H1 (cell line): ENCODE data around the gene LRRC49. TPM values are rescaled to one million over a fixed set of nuclear protein-coding genes. Genes with fewer than 3 reads are reported as not detected.

Source experiments
- CTCF ChIA-PET: fragments of 300-600 bp; sonication (Branson Sonifier 250); formaldehyde crosslinking; loops from one replicate; lab custom pipeline; 2021; ENCODE audit not compliant: partially characterized antibody; lab: Charles Lee
- POLR2A ChIA-PET: fragments of 300-600 bp; sonication (Branson Sonifier 250); formaldehyde crosslinking; loops from one replicate; lab custom pipeline; 2021; ENCODE audit warnings: inconsistent platforms; ENCODE audit not compliant: partially characterized antibody; lab: Charles Lee
- DNase-seq, 2 experiments: peaks; one replicate each; pipeline versions ENCODE4 v3.0.0 to v3.0.0-alpha.2; 2010 to 2022; ENCODE audit warnings: low spot score in 2 of 2, low read depth in 1 of 2, mixed read lengths in 1 of 2
- FAIRE-seq: peaks from 2 replicates; lab custom pipeline; 2011; peaks lifted over from hg19 to GRCh38; lab: Jason Lieb, UNC
- H2AFZ ChIP-seq: 2 replicates; pipeline ENCODE4 v1.8.1; 2012; ENCODE audit warnings: low read length, inconsistent platforms
- H2AK5ac ChIP-seq: 2 replicates; pipeline ENCODE4 v1.6.1; 2013; ENCODE audit warnings: low read depth, low read length
- H2BK120ac ChIP-seq: replicated peaks from 2 replicates; pipeline ENCODE3; 2013; ENCODE audit warnings: low read depth, low read length, inconsistent platforms
- H2BK12ac ChIP-seq: 2 replicates; pipeline ENCODE4 v1.6.1; 2013; ENCODE audit warnings: low read depth, low read length
- H2BK15ac ChIP-seq: 2 replicates; pipeline ENCODE4 v1.6.1; 2013; ENCODE audit warnings: low read length
- H2BK20ac ChIP-seq: 2 replicates; pipeline ENCODE4 v1.6.1; 2013; ENCODE audit warnings: low read length
- H2BK5ac ChIP-seq: 2 replicates; pipeline ENCODE4 v1.6.1; 2013; ENCODE audit warnings: low read depth, low read length
- H3K14ac ChIP-seq: 2 replicates; pipeline ENCODE4 v1.6.1; 2013; ENCODE audit warnings: inconsistent platforms; ENCODE audit not compliant: insufficient read length
- H3K18ac ChIP-seq: 2 replicates; pipeline ENCODE4 v1.6.1; 2013; ENCODE audit warnings: low read length; ENCODE audit errors: extremely low read depth
- H3K23ac ChIP-seq: 2 replicates; pipeline ENCODE4 v1.6.1; 2013; ENCODE audit warnings: inconsistent platforms; ENCODE audit not compliant: insufficient read length
- H3K23me2 ChIP-seq: 2 replicates; pipeline ENCODE4 v1.6.1; 2013; ENCODE audit warnings: low read depth, low read length
- H3K27ac ChIP-seq: 2 replicates; pipeline ENCODE4 v1.6.1; 2011; ENCODE audit warnings: low read depth, low read length, inconsistent platforms
- H3K27me3 ChIP-seq, 4 experiments: replicated peaks in 1 of 4; 1 replicate in 1 of 4; 2 replicates in 3 of 4; pipeline versions ENCODE4 v1.6.1 to v1.8.1; 2011 to 2013; ENCODE audit warnings: low read length in 3 of 4, mild to moderate bottlenecking in 3 of 4, inconsistent platforms in 2 of 4, mixed read lengths in 2 of 4, moderate library complexity in 1 of 4; ENCODE audit not compliant: control insufficient read depth in 3 of 4, insufficient read depth in 3 of 4; ENCODE audit errors: extremely low read depth in 1 of 4
- H3K36me3 ChIP-seq, 4 experiments: 2 replicates each; pipeline versions ENCODE4 v1.6.1 to v1.8.1; 2011 to 2013; ENCODE audit warnings: mild to moderate bottlenecking in 4 of 4, low read length in 3 of 4, moderate library complexity in 2 of 4, control low read depth in 1 of 4, inconsistent platforms in 1 of 4; ENCODE audit not compliant: insufficient read depth in 4 of 4, control insufficient read depth in 2 of 4
- H3K4ac ChIP-seq: replicated peaks from 2 replicates; pipeline ENCODE3; 2013; ENCODE audit warnings: low read length, low read depth, mixed read lengths, inconsistent platforms; ENCODE audit not compliant: insufficient read length
- H3K4me1 ChIP-seq, 4 experiments: replicated peaks in 1 of 4; 1 replicate in 1 of 4; 2 replicates in 3 of 4; pipeline versions ENCODE4 v1.6.1 to v1.8.1; 2011 to 2013; ENCODE audit warnings: low read length in 3 of 4, inconsistent platforms in 2 of 4, mixed read lengths in 1 of 4; ENCODE audit not compliant: insufficient read depth in 4 of 4, control insufficient read depth in 3 of 4
- H3K4me2 ChIP-seq, 2 experiments: 2 replicates each; pipeline versions ENCODE4 v1.6.1 to v1.8.1; 2011 to 2013; ENCODE audit warnings: low read depth in 2 of 2, low read length in 2 of 2, control low read depth in 1 of 2, inconsistent platforms in 1 of 2, mild to moderate bottlenecking in 1 of 2; ENCODE audit not compliant: insufficient read depth in 1 of 2
- H3K4me3 ChIP-seq, 4 experiments: fragments of 200-600, 300-600 bp in 1 of 4; sonication (generic), shearing (Covaris generic), sonication (Bioruptor Twin) in 1 of 4; 2 replicates each; pipeline versions ENCODE4 v1.5.1 to v1.8.1; 2011 to 2016; ENCODE audit warnings: low read length in 4 of 4, low read depth in 3 of 4, control low read depth in 2 of 4, inconsistent platforms in 2 of 4, mild to moderate bottlenecking in 2 of 4, mixed read lengths in 1 of 4, moderate library complexity in 1 of 4; ENCODE audit not compliant: insufficient read depth in 2 of 4; ENCODE audit errors: extremely low read depth in 1 of 4
- H3K56ac ChIP-seq: replicated peaks from 2 replicates; pipeline ENCODE3; 2013; ENCODE audit warnings: low read depth, mild to moderate bottlenecking, mixed read lengths, low read length, inconsistent platforms; ENCODE audit not compliant: insufficient read length
- H3K79me1 ChIP-seq: 2 replicates; pipeline ENCODE4 v1.6.1; 2013; ENCODE audit warnings: low read depth, low read length, control low read depth
- H3K79me2 ChIP-seq, 2 experiments: 2 replicates each; pipeline versions ENCODE4 v1.6.1 to v1.8.1; 2012 to 2013; ENCODE audit warnings: low read length in 2 of 2, mild to moderate bottlenecking in 2 of 2, inconsistent platforms in 1 of 2; ENCODE audit not compliant: insufficient read depth in 2 of 2, control insufficient read depth in 1 of 2
- H3K9ac ChIP-seq, 4 experiments: replicated peaks in 1 of 4; 1 replicate in 1 of 4; 2 replicates in 3 of 4; pipeline versions ENCODE4 v1.6.1 to v1.8.1; 2011 to 2013; ENCODE audit warnings: low read depth in 3 of 4, low read length in 3 of 4, control low read depth in 2 of 4, mild to moderate bottlenecking in 2 of 4, moderate library complexity in 2 of 4, inconsistent platforms in 1 of 4; ENCODE audit errors: extremely low read depth in 1 of 4
- H3K9me3 ChIP-seq, 2 experiments: 2 replicates each; pipeline versions ENCODE4 v1.6.1 to v1.8.1; 2012 to 2013; ENCODE audit warnings: mild to moderate bottlenecking in 2 of 2, moderate library complexity in 2 of 2, control low read depth in 1 of 2, inconsistent platforms in 1 of 2, low read depth in 1 of 2, low read length in 1 of 2, mixed read lengths in 1 of 2; ENCODE audit not compliant: insufficient read depth in 2 of 2
- H4K20me1 ChIP-seq, 2 experiments: replicated peaks in 1 of 2; 2 replicates each; pipeline versions ENCODE3 to v1.8.1; 2011 to 2013; ENCODE audit warnings: inconsistent platforms in 2 of 2, low read length in 2 of 2, mild to moderate bottlenecking in 1 of 2; ENCODE audit not compliant: insufficient read depth in 2 of 2, control insufficient read depth in 1 of 2
- H4K5ac ChIP-seq: 2 replicates; pipeline ENCODE4 v1.6.1; 2013; ENCODE audit warnings: low read length, low read depth, mixed read lengths, inconsistent platforms; ENCODE audit not compliant: insufficient read length
- H4K8ac ChIP-seq: 2 replicates; pipeline ENCODE4 v1.8.0; 2013; ENCODE audit warnings: mild to moderate bottlenecking, moderate library complexity, low read length, inconsistent platforms; ENCODE audit not compliant: insufficient read depth; ENCODE audit errors: extremely low read depth
- H4K91ac ChIP-seq: replicated peaks from 2 replicates; pipeline ENCODE3; 2013; ENCODE audit warnings: low read length, mixed read lengths, inconsistent platforms; ENCODE audit not compliant: insufficient read length
- ASH2L ChIP-seq: fragments of 200-600, 300-600 bp; sonication (generic); IDR thresholded peaks from one replicate; pipeline ENCODE4 v1.7.1; 2017; ENCODE audit warnings: low read length
- BRCA1 ChIP-seq: IDR thresholded peaks from 2 replicates; pipeline ENCODE4 v1.6.1; 2012; ENCODE audit warnings: low read depth, low read length, improper control_type of control experiment
- CBX5 ChIP-seq: fragments of 300-800, 300-1000 bp; sonication (generic); IDR thresholded peaks from 2 replicates; pipeline ENCODE4 v1.7.1; 2016; ENCODE audit warnings: antibody characterized with exemption, low read length, low read depth
- CBX8 ChIP-seq: fragments of 300-800, 300-1000 bp; sonication (generic); IDR thresholded peaks from 2 replicates; pipeline ENCODE4 v1.7.1; 2016; ENCODE audit warnings: low read depth, low read length, borderline replicate concordance
- CHD1 ChIP-seq: IDR thresholded peaks from 2 replicates; pipeline ENCODE4 v1.6.1; 2012; ENCODE audit warnings: low read depth, low read length, improper control_type of control experiment
- CHD2 ChIP-seq: IDR thresholded peaks from 2 replicates; pipeline ENCODE4 v1.6.1; 2012; ENCODE audit warnings: low read length, improper control_type of control experiment
- HDAC2 ChIP-seq, 2 experiments: fragments of 300-600 bp in 1 of 2; sonication (generic) in 1 of 2; IDR thresholded peaks; 2 replicates each; pipeline ENCODE4 v1.6.1; 2011 to 2012; ENCODE audit warnings: low read depth in 2 of 2, low read length in 2 of 2, mild to moderate bottlenecking in 2 of 2, moderate library complexity in 2 of 2, borderline replicate concordance in 1 of 2, inconsistent platforms in 1 of 2
- KDM1A ChIP-seq: fragments of 200-600, 300-600 bp; sonication (generic); IDR thresholded peaks from 2 replicates; pipeline ENCODE4 v1.7.1; 2016; ENCODE audit warnings: mild to moderate bottlenecking, low read length, borderline replicate concordance
- KDM4A ChIP-seq: IDR thresholded peaks from one replicate; pipeline ENCODE4 v1.7.1; 2012; ENCODE audit warnings: low read depth, mild to moderate bottlenecking, moderate library complexity, low read length, inconsistent platforms; ENCODE audit not compliant: severe bottlenecking
- POLR2AphosphoS5 ChIP-seq: IDR thresholded peaks from 2 replicates; pipeline ENCODE4 v1.6.1; 2011; ENCODE audit warnings: low read depth, low read length
- POU5F1 ChIP-seq: IDR thresholded peaks from 2 replicates; pipeline ENCODE4 v1.6.1; 2011; ENCODE audit warnings: low read depth, mild to moderate bottlenecking, low read length, moderate library complexity
- SRF ChIP-seq: IDR thresholded peaks from 2 replicates; pipeline ENCODE4 v1.6.1; 2011; ENCODE audit warnings: mild to moderate bottlenecking, low read depth, low read length, moderate library complexity
- TBP ChIP-seq: IDR thresholded peaks from 2 replicates; pipeline ENCODE4 v1.6.1; 2011; ENCODE audit warnings: low read depth, low read length, improper control_type of control experiment
- WGBS, 2 experiments: shearing (Covaris generic) in 1 of 2; methylation state at CpG; one replicate each; pipeline versions ENCODE4 v1.1.6 to v1.1.7; 2013 to 2015; ENCODE audit warnings: low lambda C conversion rate in 2 of 2, mixed read lengths in 2 of 2, inconsistent platforms in 1 of 2, low coverage in 1 of 2, missing lambda C conversion rate in 1 of 2; ENCODE audit not compliant: insufficient replicate concordance in 2 of 2, insufficient coverage in 1 of 2, insufficient read length in 1 of 2; ENCODE audit errors: extremely low coverage in 1 of 2, missing lambda C conversion rate in 1 of 2; 5-methylcytosine and 5-hydroxymethylcytosine counted together
- polyA plus RNA-seq, 7 experiments: library from polyadenylated mRNA; depleted of rRNA in 3 of 7; stranded (reverse) in 5 of 7; unstranded in 2 of 7; fragments of >200 nt in 5 of 7; fragments of 200-250 nt in 2 of 7; gene quantifications; 1 replicate in 5 of 7; 2 replicates in 1 of 7; 4 replicates in 1 of 7; pipeline versions ENCODE4 v1.2.1 to v1.2.3, GENCODE V29; 2011 to 2013; ENCODE audit warnings: missing spikeins in 2 of 7, mixed read lengths in 2 of 7
- total RNA-seq: library from RNA; stranded (reverse); fragmentation: NEBNext Ultra II Directional; extraction: Animal tissue kit (Norgen Biotek cat#: 25700); gene quantifications from 2 replicates; pipeline ENCODE4 v1.2.1, GENCODE V29; 2021
- TF ChIP-seq, protein P1 (sequence below): IDR thresholded peaks from 2 replicates; pipeline ENCODE4 v1.6.1; 2012; ENCODE audit warnings: low read length, inconsistent platforms

LRRC49 gene
- total and polyA plus RNA-seq, 2 of the 8 experiments (the other 6 are each of a cell fraction or from before 2014, with no cell fraction given), result 5.0 to 10.4 TPM

DNA sequence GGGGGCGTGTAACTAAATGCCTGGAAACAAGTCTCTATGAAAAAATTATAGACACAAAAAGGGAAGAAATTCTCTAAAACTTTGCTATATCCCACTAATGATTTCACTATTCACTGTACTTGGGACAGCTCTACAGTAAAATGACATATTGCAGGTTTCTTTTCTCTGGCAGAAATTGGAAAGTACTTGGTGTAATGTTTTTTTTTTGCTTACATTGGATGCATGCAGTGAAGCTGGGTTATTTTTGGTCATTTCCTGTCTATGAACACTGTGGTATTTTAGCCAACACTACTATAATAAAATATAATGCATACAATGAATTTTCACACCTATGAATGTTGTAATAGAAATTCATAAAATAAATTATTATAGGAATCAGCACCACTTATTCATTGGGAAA, 109.7 kb downstream of the LRRC49 start:
- Histone ChIP-seq H3K4me1 (no peaks in the 10 kb centered on the region), H3K23me2 (no peaks in the 10 kb centered on the region), H2AK5ac (no peak overlapping the region), H3K14ac (no peak overlapping the region), H4K91ac (no peak overlapping the region), H4K20me1 (no peaks in the 10 kb centered on the region), H3K79me1 (no peaks in the 10 kb centered on the region), H2BK20ac (no peak overlapping the region), H3K18ac (no peak overlapping the region), H4K8ac (no peak overlapping the region), H3K23ac (no peak overlapping the region), H3K27me3 (no peaks in the 10 kb centered on the region), H3K9ac (no peak overlapping the region), H2BK15ac (no peak overlapping the region), H3K79me2 (no peaks in the 10 kb centered on the region), H3K56ac (no peak overlapping the region), H4K5ac (no peak overlapping the region), H3K9me3 (no peaks in the 10 kb centered on the region; a peak in 1 of 4 replicates), H2BK12ac (no peak overlapping the region), H3K4me2 (no peak overlapping the region), H2AFZ (no peak overlapping the region), H2BK120ac (no peak overlapping the region), H3K4ac (no peak overlapping the region), H3K4me3 (no peak overlapping the region), H3K36me3 (no peaks in the 10 kb centered on the region), H2BK5ac (no peak overlapping the region), H3K27ac (no peak overlapping the region)
- CTCF ChIA-PET, result interaction anchor here (0.7 to 0.8 kb wide), 2 partner anchors 8 to 193 kb away, joined by 3 to 5 read pairs; no protein-coding TSS in a partner anchor
- POLR2A ChIA-PET, result no interaction called here
- FAIRE-seq, result no peak
- DNase-seq, result no peak
- 87% methylated on average over 1 of the region's 1 CpG; no CpG with 5 or more reads in 1 of the 2 experiments for WGBS, 2 experiments
- no peak for TF ChIP-seq BRCA1
- TF ChIP-seq ASH2L, result no peak
- TF ChIP-seq HDAC2 (IDR thresholded peaks at IDR 0.05; ENCODE audit: borderline replicate concordance in 1 of 2, low read depth in 2 of 2, low read length in 2 of 2), result no peak
- no peak for TF ChIP-seq SRF
- no peak for TF ChIP-seq CBX5
- TF ChIP-seq KDM4A, result no peak
- no peak for TF ChIP-seq POLR2AphosphoS5
- TF ChIP-seq POU5F1, result no peak
- no peak for TF ChIP-seq TBP
- TF ChIP-seq, protein P1, sequence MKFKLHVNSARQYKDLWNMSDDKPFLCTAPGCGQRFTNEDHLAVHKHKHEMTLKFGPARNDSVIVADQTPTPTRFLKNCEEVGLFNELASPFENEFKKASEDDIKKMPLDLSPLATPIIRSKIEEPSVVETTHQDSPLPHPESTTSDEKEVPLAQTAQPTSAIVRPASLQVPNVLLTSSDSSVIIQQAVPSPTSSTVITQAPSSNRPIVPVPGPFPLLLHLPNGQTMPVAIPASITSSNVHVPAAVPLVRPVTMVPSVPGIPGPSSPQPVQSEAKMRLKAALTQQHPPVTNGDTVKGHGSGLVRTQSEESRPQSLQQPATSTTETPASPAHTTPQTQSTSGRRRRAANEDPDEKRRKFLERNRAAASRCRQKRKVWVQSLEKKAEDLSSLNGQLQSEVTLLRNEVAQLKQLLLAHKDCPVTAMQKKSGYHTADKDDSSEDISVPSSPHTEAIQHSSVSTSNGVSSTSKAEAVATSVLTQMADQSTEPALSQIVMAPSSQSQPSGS, result no peak
- TF ChIP-seq CBX8, result no peak
- TF ChIP-seq CHD1, result no peak
- no peak for TF ChIP-seq CHD2
- no peak for TF ChIP-seq KDM1A
